GM12878 (cell line): ENCODE data around the gene ACTL7A. TPM values are rescaled to one million over a fixed set of nuclear protein-coding genes. Genes with fewer than 3 reads are reported as not detected.

Experiments used
- ATAC-seq: fragments of 200-7000 bp; cut with Tn5 transposase; 3 replicates; pipeline ENCODE4 v1.9.1; 2020; ENCODE audit warnings: mild to moderate bottlenecking, moderate library complexity
- BruUV-seq: library from RNA; stranded (reverse); fragments of 400-500 nt; replicated peaks from 2 replicates; lab custom pipeline; 2021; lab: Mats Ljungman, UMichigan
- CTCF ChIA-PET: fragments of 300-600 bp; sonication (Branson Sonifier 250); formaldehyde crosslinking; extraction: SDS; loops from one replicate; lab custom pipeline; 2021; ENCODE audit warnings: inconsistent platforms; lab: Yijun Ruan, JAX
- POLR2A ChIA-PET: fragments of 350-600 bp; formaldehyde crosslinking; extraction: SDS; loops from one replicate; lab custom pipeline; 2021; ENCODE audit warnings: inconsistent platforms; lab: Charles Lee
- RAD21 ChIA-PET: fragments of 300-600 bp; sonication (Branson Sonifier 250); formaldehyde crosslinking; loops from one replicate; lab custom pipeline; 2023; ENCODE audit warnings: antibody characterized with exemption; ENCODE audit not compliant: unreplicated experiment; lab: Charles Lee
- SMC1A ChIA-PET: fragments of 300-600 bp; sonication (Branson Sonifier 250); formaldehyde crosslinking; loops from one replicate; lab custom pipeline; 2023; ENCODE audit not compliant: unreplicated experiment, uncharacterized antibody; lab: Charles Lee
- DNase-seq: peaks from one replicate; pipeline ENCODE4 v3.0.0-alpha.2; 2011; ENCODE audit warnings: low read depth, low spot score
- FAIRE-seq: peaks from 3 replicates; lab custom pipeline; 2011; peaks lifted over from hg19 to GRCh38; lab: Jason Lieb, UNC
- H2AFZ ChIP-seq: 2 replicates; pipeline ENCODE4 v1.6.0; 2011; ENCODE audit warnings: low read depth, low read length, control low read depth; ENCODE audit not compliant: control insufficient read depth
- H3K27ac ChIP-seq: 2 replicates; pipeline ENCODE4 v1.5.1; 2011; ENCODE audit warnings: control low read depth; ENCODE audit not compliant: control insufficient read depth, insufficient read depth
- H3K27me3 ChIP-seq, 2 experiments: replicated peaks in 1 of 2; 2 replicates each; pipeline versions ENCODE4 v1.6.0 to v1.6.1; 2011; ENCODE audit warnings: low read length in 1 of 2; ENCODE audit not compliant: control insufficient read depth in 2 of 2, insufficient read depth in 2 of 2
- H3K36me3 ChIP-seq, 2 experiments: 2 replicates each; pipeline ENCODE4 v1.5.1; 2011; ENCODE audit warnings: low read length in 1 of 2; ENCODE audit not compliant: control insufficient read depth in 2 of 2, insufficient read depth in 2 of 2
- H3K4me1 ChIP-seq: 2 replicates; pipeline ENCODE4 v1.6.1; 2011; ENCODE audit warnings: mild to moderate bottlenecking, low read length, moderate library complexity, mixed read lengths; ENCODE audit not compliant: control insufficient read depth, insufficient read depth
- H3K4me2 ChIP-seq: 2 replicates; pipeline ENCODE4 v1.6.0; 2011; ENCODE audit warnings: control low read depth; ENCODE audit not compliant: control insufficient read depth, insufficient read depth
- H3K4me3 ChIP-seq: fragments of 200-600 bp; sonication (generic); 2 replicates; pipeline ENCODE4 v1.5.1; 2016
- H3K79me2 ChIP-seq: 2 replicates; pipeline ENCODE4 v1.6.0; 2011; ENCODE audit warnings: low read length; ENCODE audit not compliant: control insufficient read depth, insufficient read depth
- H3K9ac ChIP-seq: 2 replicates; pipeline ENCODE4 v1.8.0; 2011; ENCODE audit warnings: low read length, control low read depth, mixed read lengths; ENCODE audit not compliant: control insufficient read depth, insufficient read depth
- H3K9me3 ChIP-seq: replicated peaks from 3 replicates; pipeline ENCODE4 v1.5.1; 2011; ENCODE audit warnings: mild to moderate bottlenecking, low read length; ENCODE audit not compliant: control insufficient read depth, insufficient read depth
- H4K20me1 ChIP-seq: 2 replicates; pipeline ENCODE4 v1.6.0; 2011; ENCODE audit not compliant: control insufficient read depth, insufficient read depth
- CTCF ChIP-seq, 3 experiments: IDR thresholded peaks in 2 of 3; conservative IDR thresholded peaks in 1 of 3; 2 replicates each; pipeline ENCODE4 v1.5.1; 2011; ENCODE audit warnings: low read depth in 3 of 3, low read length in 3 of 3, mild to moderate bottlenecking in 3 of 3, control low read depth in 2 of 3, moderate library complexity in 2 of 3, inconsistent platforms in 1 of 3, mixed read lengths in 1 of 3; ENCODE audit not compliant: control insufficient read depth in 2 of 3, insufficient read depth in 1 of 3; ENCODE audit errors: extremely low read depth in 1 of 3
- RAD21 ChIP-seq: IDR thresholded peaks from 2 replicates; pipeline ENCODE4 v1.6.1; 2011; ENCODE audit warnings: mild to moderate bottlenecking, low read depth, low read length, moderate library complexity; ENCODE audit not compliant: insufficient read depth
- SMC3 ChIP-seq: IDR thresholded peaks from 2 replicates; pipeline ENCODE4 v1.6.1; 2011; ENCODE audit warnings: low read length, improper control_type of control experiment, borderline replicate concordance
- YBX1 ChIP-seq: fragments of 450-650 bp; IDR thresholded peaks from 2 replicates; pipeline ENCODE4 v1.6.1; 2016; ENCODE audit warnings: antibody characterized with exemption
- ZZZ3 ChIP-seq: IDR thresholded peaks from 2 replicates; pipeline ENCODE4 v1.6.1; 2011; ENCODE audit warnings: low read depth; ENCODE audit not compliant: control insufficient read depth, insufficient read length
- WGBS: methylation state at CpG from one replicate; pipeline ENCODE4 v1.1.6; 2016; ENCODE audit warnings: low lambda C conversion rate; ENCODE audit not compliant: insufficient replicate concordance, insufficient coverage; ENCODE audit errors: missing lambda C conversion rate; 5-methylcytosine and 5-hydroxymethylcytosine counted together
- in situ Hi-C: fragments of 300-500 bp; cut with MboI; formaldehyde crosslinking; loops from 9 replicates; pipeline ENCODE4 v1.14.3; 2018; ENCODE audit warnings: mixed read lengths
- intact Hi-C: fragments of 100-400 bp; cut with micrococcal nuclease; formaldehyde crosslinking; loops from one replicate; pipeline ENCODE4 v1.14.2; 2022; ENCODE audit not compliant: unreplicated experiment
- polyA plus RNA-seq, 11 experiments: library from polyadenylated mRNA; depleted of rRNA in 4 of 11; unstranded in 6 of 11; stranded (reverse) in 5 of 11; fragments of >200 nt; fragmentation: Nextera tagmentation in 4 of 11; fragmentation: Illumina TruSeq in 1 of 11; extraction: Ambion mirVana in 4 of 11; extraction: Trizol in 1 of 11; gene quantifications; 1 replicate in 1 of 11; 2 replicates in 10 of 11; pipeline versions ENCODE4 v1.2.1 to v1.2.3, GENCODE V29; 2011 to 2016; ENCODE audit warnings: inconsistent platforms in 2 of 11, missing spikeins in 2 of 11, low read depth in 1 of 11
- total RNA-seq, 4 experiments: library from RNA; depleted of rRNA in 3 of 4; stranded (reverse); fragments of >200 nt in 3 of 4; fragmentation: Illumina TruSeq in 1 of 4; extraction: Trizol in 1 of 4; gene quantifications; 2 replicates each; pipeline versions ENCODE4 v1.2.1 to v1.2.3, GENCODE V29; 2013 to 2021

The ACTL7A gene
- total and polyA plus RNA-seq, 10 of the 15 experiments (the other 5 are each of a cell fraction or from before 2014, with no cell fraction given) = not detected

GRCh38 chr9:108850293-108850897, 11.7 kb upstream of the ACTL7A start:
- no peaks in the 10 kb centered on the region for H3K79me2 ChIP-seq
- no peak overlapping the region for H3K9ac ChIP-seq
- intact Hi-C loops = loop anchor here (5.0 kb wide), 2 partner anchors 102 to 617 kb away; no protein-coding TSS in a partner anchor
- no peaks in the 10 kb centered on the region for H3K4me1 ChIP-seq
- H3K27me3 ChIP-seq = peaks cover 0 to 2% of the 10 kb centered on the region in 2 experiments; a peak in 2 of 4 replicates
- no peak overlapping the region for H3K4me2 ChIP-seq
- H3K4me3 ChIP-seq = no peak overlapping the region
- BruUV-seq = no TSS peak
- ATAC-seq (peak; percentile 59), FAIRE-seq (no peak), DNase-seq (no peak)
- POLR2A ChIA-PET = no interaction called here
- WGBS = 77% methylated on average over 3 of the region's 3 CpGs
- H4K20me1 ChIP-seq = no peaks in the 10 kb centered on the region
- RAD21 ChIA-PET = interaction anchor here (0.7 kb wide), 1 partner anchor 37 kb away, joined by 3 read pairs; no protein-coding TSS in a partner anchor
- SMC1A ChIA-PET = interaction anchor here (1.9 to 2.1 kb wide), 2 partner anchors 100 to 104 kb away, joined by 4 to 6 read pairs; no protein-coding TSS in a partner anchor
- H3K27ac ChIP-seq = no peak overlapping the region
- TF ChIP-seq CTCF (IDR thresholded peaks at IDR 0.05 in 2 of 3, conservative IDR thresholded peaks at IDR 0.05 in 1 of 3; ENCODE audit: control insufficient read depth in 2 of 3, extremely low read depth in 1 of 3, insufficient read depth in 1 of 3, low read depth in 3 of 3, low read length in 3 of 3) (peak; percentile 40 to 51 (median 42); a peak in 4 of 6 replicates), ZZZ3 (no peak), YBX1 (no peak), SMC3 (peak; percentile 37; the same call in 1 of the 2 replicates), RAD21 (peak; percentile 61)
- no peaks in the 10 kb centered on the region for H3K9me3 ChIP-seq
- CTCF ChIA-PET = interaction anchor here (1.1 to 4.7 kb wide), 2 partner anchors 103 to 209 kb away, joined by 3 to 29 read pairs; no protein-coding TSS in a partner anchor
- H2AFZ ChIP-seq = no peak overlapping the region
- in situ Hi-C loops = no loop called here
- H3K36me3 ChIP-seq = no peaks in the 10 kb centered on the region
